Ureter (tissue), 1 donor: ENCODE data around the gene CSNK1A1. TPM values are rescaled to one million over a fixed set of nuclear protein-coding genes. Genes with fewer than 3 reads are reported as not detected.

Experiments used
- total RNA-seq: library from RNA; stranded (reverse); gene quantifications from one replicate; pipeline ENCODE4 v1.2.4, GENCODE V29; 2023
- donor health status: DM: yes; HTN: yes; CAD: no.

Gene CSNK1A1
- total RNA-seq, 1 donor from 2014 or later: 381 TPM

Other genes starting within 250 kb of the CSNK1A1 start
- gene GRPEL2, start 205.9 kb downstream of the CSNK1A1 start, total RNA-seq: 14.4 TPM
- 14.7 TPM for gene PCYOX1L, start 193.4 kb downstream of the CSNK1A1 start, total RNA-seq
- gene IL17B, start 172.1 kb downstream of the CSNK1A1 start, total RNA-seq: not detected
- gene ARHGEF37, start 30.1 kb upstream of the CSNK1A1 start, total RNA-seq: 11.9 TPM
- 36.1 TPM for gene PPARGC1B, start 178.9 kb upstream of the CSNK1A1 start, total RNA-seq